NCI-H2227 (cell line): Measurements from ENCODE around the gene TSPAN4.

Source experiments
- DNase-seq: peaks from one replicate; lab custom pipeline; 2025; ENCODE audit not compliant: unreplicated experiment; lab: John Stamatoyannopoulos, UW

Gene TSPAN4, protein sequence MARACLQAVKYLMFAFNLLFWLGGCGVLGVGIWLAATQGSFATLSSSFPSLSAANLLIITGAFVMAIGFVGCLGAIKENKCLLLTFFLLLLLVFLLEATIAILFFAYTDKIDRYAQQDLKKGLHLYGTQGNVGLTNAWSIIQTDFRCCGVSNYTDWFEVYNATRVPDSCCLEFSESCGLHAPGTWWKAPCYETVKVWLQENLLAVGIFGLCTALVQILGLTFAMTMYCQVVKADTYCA

DNA sequence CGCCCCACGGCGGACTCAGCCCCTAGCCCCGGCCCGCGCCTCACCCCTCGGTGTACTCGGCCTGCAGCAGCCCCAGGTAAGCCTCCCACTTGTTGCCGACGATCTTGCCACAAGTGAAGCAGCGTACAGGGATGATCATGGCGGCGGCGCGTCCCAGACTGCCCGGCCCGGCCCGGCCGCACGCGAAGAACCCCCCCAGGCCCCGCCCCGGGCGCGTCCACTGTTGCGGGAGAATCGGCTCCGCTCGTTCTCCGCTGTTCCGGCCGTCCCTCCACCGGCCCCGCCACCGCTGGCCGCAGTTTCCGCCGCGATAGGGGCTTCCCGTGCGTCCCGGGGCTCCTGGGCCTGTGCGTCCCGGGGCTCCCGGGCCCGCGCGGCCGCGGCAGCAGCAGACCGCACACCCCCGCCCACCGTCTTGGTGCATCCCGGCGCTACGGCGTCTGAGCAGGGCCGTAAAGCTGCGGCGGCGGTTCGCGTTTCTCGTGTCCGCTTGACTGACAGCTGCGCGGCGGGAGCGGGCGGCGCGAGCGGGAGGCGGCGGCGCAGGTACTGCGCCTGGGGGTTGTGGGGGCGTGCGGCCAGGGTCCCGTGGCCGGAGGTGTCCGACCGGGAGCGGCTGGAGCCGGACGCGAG lies at the start of gene TSPAN4, which contains the start of gene POLR2L:
TSS of gene TSPAN4 (plus strand) at position 483 of the 633 bp plus-strand sequence. CDS start 7,453 bp downstream, outside the sequence.
TSS of gene POLR2L (minus strand) at position 160 of the 633 bp plus-strand sequence. CDS start at position 139, 21 bp downstream.
- DNase-seq = peak; percentile 96

DNA sequence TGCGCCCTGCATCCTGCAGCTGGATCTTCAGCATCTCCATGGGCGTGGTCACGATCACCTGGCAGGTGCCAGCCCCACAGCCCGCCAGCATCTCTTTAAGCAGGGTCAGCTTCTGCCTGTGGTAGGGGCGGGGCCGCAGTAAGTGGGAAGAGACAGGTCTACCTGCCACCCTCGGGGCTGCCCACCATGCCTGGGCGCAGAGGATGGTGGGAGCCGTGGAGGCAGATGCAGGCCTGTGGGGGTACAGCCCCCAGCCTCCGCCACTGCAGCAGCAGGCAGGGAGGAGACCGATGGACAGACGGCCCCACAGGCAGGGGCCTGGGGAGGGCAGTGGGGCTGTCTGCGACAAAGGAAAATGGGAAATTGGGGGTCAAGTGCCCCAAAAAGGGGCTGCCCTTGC lies 49.8 kb upstream of the TSPAN4 start:
- no peak for DNase-seq

DNA sequence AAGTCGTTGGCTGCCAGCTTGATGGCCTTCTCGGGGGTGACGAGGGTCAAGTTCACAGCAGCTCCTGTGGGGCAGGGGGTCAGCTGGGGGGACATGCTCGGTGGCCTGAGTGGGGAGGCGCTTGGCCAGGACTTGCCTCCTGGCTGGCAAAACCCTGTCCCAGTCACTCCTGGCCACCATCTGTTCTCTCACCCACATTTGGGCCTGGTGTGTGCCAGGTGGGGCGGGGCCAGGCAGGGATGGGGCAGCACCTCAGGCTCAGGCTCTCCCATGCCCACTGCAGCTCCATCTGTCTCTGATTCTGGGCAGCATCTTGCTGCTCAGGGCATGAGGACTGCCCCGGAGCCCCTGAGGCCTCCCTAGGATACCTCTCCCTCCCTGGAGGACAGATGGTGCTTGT lies 49.1 kb upstream of the TSPAN4 start:
- DNase-seq = no peak

DNA sequence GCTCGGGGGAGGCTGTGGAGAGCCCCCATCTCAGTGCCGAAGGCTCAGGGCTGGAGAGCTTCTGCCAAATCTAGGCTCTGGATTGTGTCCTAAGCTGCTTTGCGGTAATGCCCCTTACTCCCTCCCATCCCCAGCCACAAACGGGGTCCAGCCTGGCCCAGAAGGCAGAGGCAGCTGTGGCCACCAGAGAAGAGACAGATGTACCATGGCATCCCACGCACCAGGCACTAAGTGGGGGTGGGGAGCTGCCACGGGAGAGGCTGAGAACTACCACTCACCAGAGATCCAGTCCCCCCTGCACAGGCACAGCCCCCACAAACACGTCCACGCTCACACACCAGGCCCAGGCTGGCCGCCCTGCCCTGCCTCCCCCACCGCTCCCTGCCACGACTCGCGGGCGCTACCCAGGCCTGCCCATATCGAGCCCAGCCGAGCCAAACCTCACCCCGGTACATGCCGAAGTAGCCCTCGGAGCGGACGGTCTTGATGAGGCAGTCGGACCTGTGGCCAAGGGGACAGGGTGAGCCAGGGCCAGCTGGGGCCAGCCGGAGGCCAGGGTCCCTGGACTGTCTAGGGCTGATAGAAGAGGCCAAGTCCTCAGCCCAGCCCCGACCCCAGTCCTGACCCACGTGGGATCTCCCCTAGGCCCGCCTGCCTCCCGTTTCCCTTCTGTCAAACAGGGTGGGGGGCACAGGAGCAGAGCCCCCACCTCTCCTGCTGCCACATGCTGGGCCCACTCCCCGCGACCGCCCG lies 48.5 kb upstream of the TSPAN4 start:
- no peak for DNase-seq

DNA sequence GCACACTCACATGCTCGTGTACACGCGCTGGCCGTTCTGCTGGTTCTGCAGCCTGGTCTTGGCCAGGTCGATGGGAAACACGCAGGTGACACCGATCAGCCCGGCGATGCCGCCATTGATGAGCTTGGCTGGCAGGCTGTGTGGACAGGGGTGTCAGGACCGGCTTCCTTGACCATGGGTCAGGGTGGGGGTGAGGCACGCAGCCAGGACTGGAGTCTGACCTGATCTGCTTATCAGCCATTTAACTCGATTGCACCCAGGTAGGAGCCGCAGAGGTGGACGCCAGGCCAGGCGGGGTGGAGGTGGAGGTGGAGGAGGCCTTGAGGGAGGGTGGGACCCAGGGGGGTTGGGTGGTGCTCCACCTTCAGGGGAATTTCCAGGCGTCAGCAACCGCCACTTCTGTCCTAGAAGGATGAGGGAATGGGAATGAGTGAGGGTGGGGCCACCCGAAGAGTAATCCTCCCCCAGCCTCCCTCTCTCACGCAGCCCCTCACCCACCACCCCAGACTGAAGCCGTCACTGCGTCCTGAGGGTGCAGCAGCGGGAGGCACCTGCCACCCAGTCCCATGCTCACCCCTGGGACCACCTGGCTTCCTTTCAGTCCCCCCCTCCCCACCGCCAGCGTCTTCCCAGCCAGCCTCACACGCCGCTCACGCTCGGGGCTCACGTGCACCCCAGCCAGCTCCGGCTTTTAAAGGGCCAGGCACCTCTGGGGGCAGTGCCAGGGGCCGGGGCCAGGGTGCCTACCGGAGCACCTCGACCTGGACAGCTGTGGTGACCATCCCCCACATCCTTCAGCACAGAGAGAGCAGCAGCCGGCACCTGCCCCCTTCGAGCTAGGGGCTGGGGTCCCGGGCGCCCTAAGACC lies 47.7 kb upstream of the TSPAN4 start:
- DNase-seq = peak; percentile 68

DNA sequence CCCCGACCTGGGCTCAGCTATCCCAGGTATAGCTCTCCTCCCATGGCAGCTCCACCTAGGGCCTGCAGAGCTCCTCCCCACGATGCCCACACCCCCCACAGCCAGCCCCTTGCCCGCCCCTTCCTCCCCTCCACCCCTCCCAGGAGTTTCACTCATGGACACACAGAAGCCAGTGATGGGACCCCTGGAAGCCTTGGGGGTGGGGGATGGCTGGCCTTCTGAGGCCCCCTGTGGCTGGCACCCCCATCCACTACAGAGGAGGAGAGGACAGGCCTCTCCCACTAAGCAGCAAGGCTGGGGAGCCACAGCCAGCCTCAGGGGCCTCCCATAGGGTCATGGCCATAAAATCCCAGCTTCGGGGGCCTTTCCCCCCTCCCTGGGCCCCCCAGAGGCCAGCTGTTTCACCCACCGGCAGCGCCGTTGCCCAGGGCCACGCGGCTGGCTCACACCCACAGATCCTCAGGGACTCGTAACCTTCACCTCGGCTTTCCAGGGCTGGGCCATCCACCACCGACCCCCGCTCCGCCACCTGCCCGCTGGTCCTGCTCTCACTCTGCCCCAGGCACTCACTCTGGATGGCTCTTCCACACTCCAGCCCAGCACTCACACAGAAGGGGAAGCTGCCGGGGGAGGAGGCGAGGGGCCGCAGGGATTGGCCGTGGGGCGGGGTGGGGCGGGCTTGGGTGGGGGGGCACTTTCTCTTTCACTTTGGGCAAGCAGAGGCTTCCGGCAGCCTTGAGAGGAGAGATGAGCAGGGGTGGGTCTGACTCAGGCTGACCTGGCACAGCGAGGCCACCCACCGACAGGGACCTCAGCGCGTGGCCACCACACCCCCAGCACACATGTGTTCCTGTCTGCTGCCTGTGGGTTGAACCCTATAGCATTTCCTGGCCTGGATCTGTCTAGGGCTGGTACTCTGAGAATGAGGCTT lies 46.8 kb upstream of the TSPAN4 start:
- peak; percentile 86 for DNase-seq

DNA sequence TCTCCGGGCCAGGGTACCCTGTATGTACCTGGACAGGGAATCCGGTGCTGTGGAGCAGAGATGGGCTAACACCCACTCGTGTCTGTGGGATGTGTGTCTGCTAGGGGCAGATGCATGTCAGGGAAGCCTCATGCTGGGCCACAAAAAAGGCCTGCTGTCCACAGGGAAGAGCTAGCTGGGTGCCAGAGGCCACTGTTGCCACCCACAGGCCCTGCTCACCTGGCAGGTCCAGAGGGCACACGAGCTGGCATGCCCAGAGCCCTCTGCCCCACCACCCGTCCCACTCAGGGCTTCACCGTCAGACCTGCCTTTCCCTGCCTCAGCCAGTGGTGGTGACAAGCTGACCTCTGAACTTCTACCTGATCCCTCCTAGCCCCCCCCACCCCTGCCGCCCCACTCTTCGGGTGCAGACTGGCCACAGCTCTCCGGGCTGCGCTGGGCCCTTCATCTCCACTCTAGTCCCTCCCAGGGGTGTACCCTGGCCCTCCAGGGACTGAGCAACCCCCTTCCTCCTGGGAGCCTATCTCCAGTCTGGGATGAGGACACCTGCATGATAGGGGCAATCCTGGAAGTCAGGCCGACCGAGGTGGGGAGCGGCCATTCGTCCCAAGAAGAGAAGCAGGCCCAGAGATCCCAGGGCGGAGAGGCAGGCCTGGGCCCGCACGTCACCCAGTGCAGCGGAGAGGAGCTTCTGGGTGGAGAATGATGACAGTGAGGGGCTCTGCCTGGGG lies 45.9 kb upstream of the TSPAN4 start:
- no peak for DNase-seq

DNA sequence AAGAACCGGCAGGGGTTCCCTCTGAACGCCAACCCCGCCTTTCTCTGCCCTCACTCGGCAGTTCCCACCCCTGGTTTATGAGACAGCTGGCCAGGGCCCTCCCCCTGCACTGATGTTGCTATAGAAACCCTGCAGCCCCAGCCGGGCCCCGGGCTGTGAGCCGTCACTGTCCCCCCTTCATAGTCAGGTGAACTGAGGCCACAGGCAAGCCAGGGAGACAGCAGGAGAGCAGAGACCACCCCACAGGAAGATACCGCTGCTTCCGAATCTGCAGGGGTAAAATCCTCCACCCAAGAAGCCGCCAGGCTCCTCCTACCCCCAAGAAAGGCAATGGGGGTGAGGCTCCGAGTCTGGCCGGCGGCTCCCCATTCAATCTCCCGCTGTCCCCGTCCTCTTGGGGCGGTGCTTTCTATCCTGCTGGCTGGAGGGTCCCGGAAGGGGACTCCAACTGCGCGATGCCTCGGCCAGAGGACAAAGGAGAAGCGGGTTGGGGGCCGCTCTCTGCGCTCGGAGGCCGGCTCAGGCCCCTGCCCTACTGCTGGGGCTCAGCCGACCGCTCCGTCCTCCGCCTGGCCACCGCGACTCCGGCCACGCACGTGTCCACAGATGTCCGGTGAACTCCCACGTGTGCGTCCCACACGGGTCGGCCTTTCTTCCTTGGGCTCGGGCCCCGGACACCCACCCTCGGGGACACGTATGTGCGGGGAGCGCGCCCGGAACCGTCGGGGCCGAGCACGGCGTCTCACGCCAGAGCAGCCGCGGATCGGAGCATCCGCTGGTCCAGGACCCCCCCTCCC lies 45.2 kb upstream of the TSPAN4 start:
- peak; percentile 95 for DNase-seq

DNA sequence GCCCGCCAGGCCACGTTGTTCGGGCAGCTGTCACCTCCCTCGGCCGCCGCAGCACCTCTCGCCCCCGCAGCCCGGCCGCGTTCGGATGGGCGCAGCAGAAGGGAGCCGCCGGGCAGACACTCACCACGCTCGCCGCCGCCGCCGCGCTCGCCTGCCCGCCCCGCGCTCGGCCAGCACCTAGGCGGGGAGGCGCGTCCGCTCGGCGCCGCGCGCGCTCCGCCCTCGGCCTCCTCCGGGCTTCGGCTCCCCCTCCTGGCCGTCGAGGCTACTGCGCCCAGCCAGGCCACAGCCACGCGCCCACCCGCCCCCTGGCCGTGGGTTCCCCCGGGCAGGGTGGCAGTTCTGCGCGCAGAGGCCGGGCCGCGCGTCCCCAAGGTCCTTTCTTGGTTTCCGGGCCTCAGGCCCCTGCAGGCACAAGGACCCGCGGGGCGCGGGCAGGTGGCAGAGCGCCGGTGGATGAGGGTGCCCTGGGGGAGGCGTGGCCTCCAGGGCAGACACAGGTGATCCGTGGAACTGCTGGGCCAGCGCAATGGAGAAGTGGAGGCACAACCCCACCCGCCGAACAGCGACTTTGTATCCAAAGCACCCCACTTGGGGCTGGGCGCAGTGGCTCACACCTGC lies 44.4 kb upstream of the TSPAN4 start, which contains the start of gene SLC25A22:
TSS of gene SLC25A22 (minus strand) at position 189 of the 621 bp plus-strand sequence. CDS start 3,275 bp downstream, outside the sequence.
- DNase-seq = peak; percentile 95

DNA sequence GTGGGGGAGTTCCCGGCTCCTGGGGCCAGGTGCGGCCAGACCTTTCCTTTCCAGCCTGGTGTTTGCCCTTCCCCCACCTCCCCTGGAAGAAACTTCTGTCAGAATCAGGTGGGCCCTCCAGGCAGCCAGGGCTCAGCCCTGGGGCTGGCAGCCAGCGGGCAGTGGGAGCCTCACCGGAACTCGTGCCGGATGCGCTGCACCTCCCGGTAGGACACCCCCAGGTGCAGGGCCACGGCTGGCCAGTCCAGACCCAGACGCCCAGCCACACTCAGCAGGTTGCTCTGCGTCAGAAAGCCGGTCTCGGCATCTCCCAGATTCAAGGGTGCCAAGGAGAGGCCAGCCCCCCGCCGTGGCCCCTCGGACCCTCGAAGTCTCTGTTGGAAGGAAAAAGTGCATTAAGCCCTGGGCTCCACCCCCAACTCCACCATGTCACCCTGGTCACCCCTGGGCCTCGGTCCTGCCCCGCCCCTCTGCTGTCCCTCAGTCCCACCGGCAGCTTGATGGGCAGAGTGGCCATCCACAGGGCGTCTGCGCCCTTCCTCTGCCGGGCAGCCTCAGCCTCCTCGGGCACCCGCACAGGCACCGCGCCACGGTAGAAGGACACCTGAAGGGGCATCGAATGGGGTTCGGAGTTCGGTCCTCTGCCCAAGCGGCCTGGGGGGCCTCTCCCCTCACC lies 42.9 kb upstream of the TSPAN4 start:
- DNase-seq = no peak

DNA sequence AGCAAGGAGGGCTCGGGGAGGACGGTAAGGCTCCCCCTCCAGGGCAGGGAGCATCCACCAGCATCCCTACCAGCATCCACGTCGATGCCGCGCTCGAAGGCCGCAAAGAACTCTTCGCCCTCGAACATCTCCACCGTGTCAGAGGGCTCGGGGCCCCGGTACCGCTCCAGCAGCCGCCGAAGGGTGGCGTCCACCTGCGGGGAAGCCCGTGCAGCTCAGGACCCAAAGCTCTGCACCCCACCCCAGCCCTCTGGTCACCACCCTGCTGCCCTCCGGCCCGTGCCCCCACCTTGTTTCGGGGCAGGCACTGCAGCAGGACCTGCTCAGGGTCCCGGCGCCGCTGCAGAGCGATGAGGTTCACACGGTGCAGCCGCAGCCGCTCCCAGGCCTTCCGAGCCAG lies 42.2 kb upstream of the TSPAN4 start:
- DNase-seq = no peak

DNA sequence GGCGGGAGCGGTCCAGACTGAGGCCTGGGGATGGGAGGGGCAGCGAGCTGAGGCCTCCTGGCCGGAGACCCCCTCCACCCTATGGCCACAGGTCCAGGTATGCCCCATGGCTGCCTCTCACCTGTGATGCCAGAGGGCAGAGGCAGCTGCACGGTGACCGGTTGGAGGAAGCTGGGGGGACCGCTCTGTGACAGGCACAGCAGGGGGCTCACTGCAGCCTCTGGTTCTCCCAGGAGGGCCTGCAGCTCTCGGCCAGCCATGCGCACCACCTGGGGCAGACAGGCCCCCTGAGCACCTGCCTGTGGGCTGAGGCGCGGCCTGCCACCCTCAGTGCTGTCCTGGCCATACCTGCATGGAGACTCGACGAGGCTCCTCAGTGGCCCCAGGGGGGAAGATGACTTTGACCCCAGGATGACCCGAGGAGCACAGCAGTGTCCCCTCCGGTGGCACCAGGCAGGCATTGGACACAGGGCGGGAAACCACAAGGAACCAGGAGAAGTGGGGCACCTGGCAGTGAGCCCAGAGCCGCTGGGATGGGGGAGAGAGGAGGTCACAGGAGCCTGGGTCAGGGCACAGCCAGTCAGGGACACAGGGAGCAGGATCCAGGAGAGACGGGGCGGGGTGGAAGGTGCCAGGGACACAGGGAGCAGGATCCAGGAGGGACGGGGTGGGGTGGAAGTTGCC lies 41.4 kb upstream of the TSPAN4 start:
- no peak for DNase-seq

DNA sequence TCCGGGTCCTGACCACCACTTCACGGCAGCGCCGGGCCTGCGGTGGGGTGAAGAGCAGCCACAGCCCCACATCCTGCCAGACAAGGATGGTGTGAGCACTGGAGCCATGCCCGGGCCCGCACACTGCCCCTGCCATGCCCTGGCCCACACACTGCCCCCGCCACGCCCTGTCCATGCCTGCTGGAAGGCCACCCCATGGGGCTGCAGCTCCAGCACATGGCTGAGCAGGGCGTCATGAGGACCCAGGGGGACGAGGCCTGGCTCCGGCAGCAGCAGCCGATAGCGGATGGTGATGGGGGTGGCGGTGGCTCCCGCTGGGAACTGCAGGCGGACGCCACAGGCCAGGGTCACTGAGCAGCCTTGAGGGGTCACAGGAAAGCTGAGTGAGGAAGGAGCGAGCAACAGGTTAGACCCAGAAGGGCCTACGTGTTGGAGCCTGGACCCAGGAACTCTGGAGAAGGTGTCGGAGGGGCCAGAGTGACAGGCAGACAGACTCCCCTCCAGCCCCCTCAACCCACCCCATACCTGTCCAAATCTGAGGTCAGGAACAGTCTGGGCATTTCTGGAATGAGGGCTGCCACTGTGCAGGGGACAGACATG lies 40.5 kb upstream of the TSPAN4 start:
- DNase-seq = no peak

DNA sequence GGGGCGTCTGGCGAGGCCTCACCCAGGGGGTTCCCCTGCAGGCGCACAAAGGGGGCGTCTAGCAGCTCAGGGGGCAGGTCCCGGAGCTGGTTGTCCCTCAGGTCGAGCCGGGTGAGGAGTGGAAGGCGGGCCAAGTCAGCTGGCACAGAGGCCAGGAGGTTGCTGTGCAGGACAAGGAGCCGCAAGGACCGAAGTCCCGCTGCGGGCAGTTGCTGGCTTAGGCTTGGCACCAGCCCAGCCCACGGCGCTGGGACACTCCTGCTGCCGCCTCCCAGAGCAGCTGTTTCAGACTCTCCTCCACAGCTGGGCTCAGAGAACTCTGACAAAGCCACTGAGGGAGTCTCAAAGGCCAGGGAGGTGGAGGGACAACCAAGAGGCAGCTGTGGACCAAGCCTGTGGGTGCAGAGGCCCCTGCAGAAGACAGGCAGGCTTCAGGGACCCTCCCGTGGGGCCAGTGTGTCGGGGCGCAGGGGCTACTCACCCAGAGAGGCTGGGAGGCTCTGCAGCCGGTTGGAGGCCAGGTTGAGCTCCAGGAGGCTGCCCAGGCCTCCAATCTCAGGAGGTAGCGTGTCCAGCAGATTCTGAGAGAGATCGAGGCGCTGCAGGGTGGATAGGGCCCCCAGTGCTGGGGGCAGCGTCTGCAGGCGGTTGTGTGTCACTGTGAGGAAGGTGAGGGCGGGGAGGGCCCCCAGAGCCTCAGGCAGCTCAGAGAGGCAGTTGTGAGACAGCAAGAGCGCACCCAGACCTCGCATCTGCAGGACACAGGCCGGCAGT lies 39.8 kb upstream of the TSPAN4 start:
- DNase-seq = no peak

DNA sequence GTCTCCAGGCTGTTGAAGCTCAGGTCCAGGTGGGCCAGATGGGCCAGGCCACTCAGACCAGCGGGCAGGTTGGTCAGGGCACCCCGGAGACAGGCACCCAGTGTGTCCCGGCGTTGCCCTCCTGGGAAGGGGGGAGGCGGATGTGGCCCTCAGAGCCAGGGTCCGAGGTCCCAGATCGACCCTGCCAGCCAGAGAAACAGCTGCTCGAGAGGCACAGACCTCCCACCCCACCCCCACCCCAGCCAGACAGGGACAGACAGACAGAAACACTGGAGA lies 39.2 kb upstream of the TSPAN4 start:
- no peak for DNase-seq
